SK-N-SH treated with all-trans-retinoic acid at 6 μM for 48 hours (cell line): Measurements from ENCODE around the gene ZMYND8.

Experiments
- ATAC-seq: fragments of 200-7000 bp; cut with Tn5 transposase; 3 replicates; pipeline ENCODE4 v1.9.1; 2020; ENCODE audit warnings: mild to moderate bottlenecking, moderate library complexity
- ARNTL ChIP-seq: fragments of 450-650 bp; formaldehyde crosslinking; IDR thresholded peaks from 2 replicates; pipeline ENCODE4 v1.5.0; 2020; ENCODE audit warnings: low read depth, mild to moderate bottlenecking, moderate library complexity, borderline replicate concordance
- BACH2 ChIP-seq: fragments of 250-450 bp; sonication (Bioruptor Pico); IDR thresholded peaks from 2 replicates; pipeline ENCODE4 v1.9.0; 2021; ENCODE audit warnings: mild to moderate bottlenecking, borderline replicate concordance
- CSDC2 ChIP-seq: fragments of 250-450 bp; sonication (Bioruptor Pico); IDR thresholded peaks from 2 replicates; pipeline ENCODE4 v1.5.0; 2020; ENCODE audit warnings: mild to moderate bottlenecking, moderate library complexity
- ESRRG ChIP-seq: fragments of 250-450 bp; sonication (Bioruptor Pico); IDR thresholded peaks from 2 replicates; pipeline ENCODE4 v1.6.1; 2021; ENCODE audit warnings: mild to moderate bottlenecking
- GLIS3 ChIP-seq: fragments of 250-450 bp; sonication (Bioruptor Pico); IDR thresholded peaks from 2 replicates; pipeline ENCODE4 v1.5.0; 2020; ENCODE audit warnings: mild to moderate bottlenecking, moderate library complexity
- ISL1 ChIP-seq: fragments of 250-450 bp; sonication (Bioruptor Pico); IDR thresholded peaks from 2 replicates; pipeline ENCODE4 v2.1.2; 2022; ENCODE audit warnings: mild to moderate bottlenecking, moderate library complexity
- OSR1 ChIP-seq: fragments of 250-450 bp; sonication (Bioruptor Pico); IDR thresholded peaks from 2 replicates; pipeline ENCODE4 v1.8.0; 2022; ENCODE audit warnings: moderate library complexity, mild to moderate bottlenecking, inconsistent platforms
- PATZ1 ChIP-seq: fragments of 250-450 bp; sonication (Bioruptor Pico); IDR thresholded peaks from 2 replicates; pipeline ENCODE4 v1.8.0; 2020; ENCODE audit warnings: mild to moderate bottlenecking, moderate library complexity, borderline replicate concordance
- POU6F1 ChIP-seq: fragments of 250-450 bp; sonication (Bioruptor Pico); IDR thresholded peaks from 2 replicates; pipeline ENCODE4 v1.8.0; 2021; ENCODE audit warnings: low read depth, mild to moderate bottlenecking, moderate library complexity, borderline replicate concordance
- PPARA ChIP-seq: fragments of 250-450 bp; sonication (Bioruptor Pico); IDR thresholded peaks from 2 replicates; pipeline ENCODE4 v1.5.0; 2020; ENCODE audit warnings: mild to moderate bottlenecking, borderline replicate concordance
- RARB ChIP-seq: fragments of 250-450 bp; sonication (Bioruptor Pico); IDR thresholded peaks from 2 replicates; pipeline ENCODE4 v1.8.0; 2021; ENCODE audit warnings: mild to moderate bottlenecking, moderate library complexity
- SNAI2 ChIP-seq: fragments of 250-450 bp; sonication (Bioruptor Pico); IDR thresholded peaks from 2 replicates; pipeline ENCODE4 v1.5.0; 2020; ENCODE audit warnings: mild to moderate bottlenecking, moderate library complexity
- TCF4 ChIP-seq: fragments of 250-450 bp; sonication (Bioruptor Pico); IDR thresholded peaks from 2 replicates; pipeline ENCODE4 v1.8.0; 2021; ENCODE audit warnings: mild to moderate bottlenecking, moderate library complexity, borderline replicate concordance
- TOX ChIP-seq: fragments of 250-450 bp; sonication (Bioruptor Pico); IDR thresholded peaks from 2 replicates; pipeline ENCODE4 v1.8.0; 2021; ENCODE audit warnings: mild to moderate bottlenecking, moderate library complexity, borderline replicate concordance
- TSHZ2 ChIP-seq: fragments of 250-450 bp; sonication (Bioruptor Pico); IDR thresholded peaks from 2 replicates; pipeline ENCODE4 v1.5.0; 2020; ENCODE audit warnings: mild to moderate bottlenecking, moderate library complexity
- ZC3H10 ChIP-seq: fragments of 250-450 bp; sonication (Bioruptor Pico); IDR thresholded peaks from 2 replicates; pipeline ENCODE4 v1.5.1; 2021; ENCODE audit warnings: mild to moderate bottlenecking, moderate library complexity
- ZFP3 ChIP-seq: fragments of 250-450 bp; sonication (Bioruptor Pico); IDR thresholded peaks from 2 replicates; pipeline ENCODE4 v1.5.0; 2020; ENCODE audit warnings: mild to moderate bottlenecking, moderate library complexity
- ZFP30 ChIP-seq: fragments of 450-650 bp; formaldehyde crosslinking; IDR thresholded peaks from 2 replicates; pipeline ENCODE4 v1.5.0; 2022; ENCODE audit warnings: mild to moderate bottlenecking, moderate library complexity
- ZNF70 ChIP-seq: fragments of 450-650 bp; formaldehyde crosslinking; IDR thresholded peaks from 2 replicates; pipeline ENCODE4 v1.5.0; 2020; ENCODE audit warnings: mild to moderate bottlenecking, moderate library complexity
- TF ChIP-seq, protein P1 (sequence below): fragments of 250-450 bp; sonication (Bioruptor Pico); IDR thresholded peaks from 2 replicates; pipeline ENCODE4 v1.5.1; 2020; ENCODE audit warnings: low read depth, mild to moderate bottlenecking, moderate library complexity

ZMYND8 gene

GRCh38 chr20:47217482-47218446 lies 138.7 kb downstream of the ZMYND8 start:
- ATAC-seq: no peak
- TF ChIP-seq TOX: no peak

DNA sequence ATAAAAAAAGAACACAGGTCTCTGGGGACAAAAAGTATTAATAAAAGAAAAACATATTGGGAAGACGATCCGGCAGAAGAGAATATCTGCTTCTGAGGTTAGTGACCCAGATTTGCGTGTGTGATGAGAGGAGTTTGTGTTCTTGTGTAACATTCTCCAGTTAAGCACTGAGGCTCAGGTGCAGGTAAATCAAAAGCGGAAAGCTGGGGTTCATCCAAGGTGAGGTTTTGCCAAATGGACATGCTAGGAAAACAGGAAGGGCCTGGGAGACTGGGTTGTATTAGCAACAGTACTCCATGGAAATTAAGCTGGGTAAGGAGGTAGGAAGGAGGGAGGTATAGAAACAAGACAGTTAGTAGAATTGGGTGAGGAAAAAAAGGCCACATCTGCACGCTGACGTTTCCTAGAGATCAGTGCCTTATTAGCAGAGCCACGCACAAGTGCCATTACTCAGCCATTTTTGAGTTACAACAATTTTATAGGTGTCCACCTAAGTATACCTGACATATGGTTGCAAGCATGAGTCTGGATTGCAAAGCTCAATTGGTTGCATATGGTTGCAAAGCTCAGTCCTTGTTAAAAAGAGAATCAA lies 139.6 kb downstream of the ZMYND8 start:
- ATAC-seq: no peak
- no peak for TF ChIP-seq PATZ1 (CRISPR knock-in tag)
- no peak for TF ChIP-seq ARNTL (CRISPR knock-in tag)
- no peak for TF ChIP-seq SNAI2 (CRISPR knock-in tag)
- TF ChIP-seq GLIS3 (CRISPR knock-in tag): no peak
- TF ChIP-seq, protein P1, sequence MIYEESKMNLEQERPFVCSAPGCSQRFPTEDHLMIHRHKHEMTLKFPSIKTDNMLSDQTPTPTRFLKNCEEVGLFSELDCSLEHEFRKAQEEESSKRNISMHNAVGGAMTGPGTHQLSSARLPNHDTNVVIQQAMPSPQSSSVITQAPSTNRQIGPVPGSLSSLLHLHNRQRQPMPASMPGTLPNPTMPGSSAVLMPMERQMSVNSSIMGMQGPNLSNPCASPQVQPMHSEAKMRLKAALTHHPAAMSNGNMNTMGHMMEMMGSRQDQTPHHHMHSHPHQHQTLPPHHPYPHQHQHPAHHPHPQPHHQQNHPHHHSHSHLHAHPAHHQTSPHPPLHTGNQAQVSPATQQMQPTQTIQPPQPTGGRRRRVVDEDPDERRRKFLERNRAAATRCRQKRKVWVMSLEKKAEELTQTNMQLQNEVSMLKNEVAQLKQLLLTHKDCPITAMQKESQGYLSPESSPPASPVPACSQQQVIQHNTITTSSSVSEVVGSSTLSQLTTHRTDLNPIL (CRISPR knock-in tag): no peak
- TF ChIP-seq ZFP3 (CRISPR knock-in tag): no peak
- no peak for TF ChIP-seq BACH2 (CRISPR knock-in tag)
- TF ChIP-seq ZFP30: no peak
- TF ChIP-seq ZNF70 (CRISPR knock-in tag): no peak
- TF ChIP-seq TSHZ2: no peak
- TF ChIP-seq TCF4: no peak
- TF ChIP-seq RARB (CRISPR knock-in tag): no peak
- no peak for TF ChIP-seq PPARA (CRISPR knock-in tag)
- no peak for TF ChIP-seq TOX
- no peak for TF ChIP-seq CSDC2 (CRISPR knock-in tag)
- TF ChIP-seq ISL1: no peak
- no peak for TF ChIP-seq OSR1 (CRISPR knock-in tag)
- TF ChIP-seq, all 23 proteins: peak for 0

DNA sequence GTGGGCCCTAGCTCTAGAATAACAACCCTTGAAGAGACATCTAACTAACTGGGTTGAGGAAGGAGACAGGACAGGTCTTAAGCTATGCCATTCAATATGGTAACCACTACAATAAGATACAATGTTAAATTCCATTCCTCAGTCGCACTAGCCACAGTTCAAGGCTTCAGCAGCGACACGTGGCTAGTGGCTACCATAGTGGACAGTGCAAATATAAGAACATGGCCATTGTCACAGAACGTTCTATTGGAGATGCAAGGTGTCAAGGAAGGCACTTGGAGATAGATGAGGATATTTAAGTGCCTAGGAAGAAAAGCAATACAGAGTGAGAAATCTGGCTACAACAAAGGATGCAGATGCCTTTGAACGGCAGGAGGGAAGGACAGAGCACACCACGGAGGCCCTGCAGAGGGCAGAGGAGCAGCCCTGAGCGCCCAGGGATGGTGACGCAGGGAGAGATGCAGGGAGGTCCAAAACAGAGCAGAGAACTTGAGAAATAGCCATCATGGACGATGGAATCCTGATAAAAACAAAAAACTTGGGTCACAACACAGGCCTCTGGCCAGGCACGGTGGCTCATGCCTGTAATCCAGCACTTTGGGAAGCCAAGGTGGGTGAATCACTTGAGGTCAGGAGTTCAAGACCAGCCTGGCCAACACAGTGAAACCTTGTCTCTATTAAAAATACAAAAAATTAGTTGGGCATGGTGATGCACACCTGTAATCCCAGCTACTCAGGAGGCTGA lies 140.7 kb downstream of the ZMYND8 start:
- TF ChIP-seq, protein P1 (CRISPR knock-in tag): no peak
- TF ChIP-seq ESRRG (no peak), ZNF70 (CRISPR knock-in tag) (no peak), TSHZ2 (no peak), ARNTL (CRISPR knock-in tag) (no peak), ZFP3 (CRISPR knock-in tag) (no peak), POU6F1 (no peak), TOX (no peak), GLIS3 (CRISPR knock-in tag) (no peak), ZC3H10 (no peak), SNAI2 (CRISPR knock-in tag) (no peak), OSR1 (CRISPR knock-in tag) (no peak), PATZ1 (CRISPR knock-in tag) (no peak), ISL1 (no peak)
- no peak for ATAC-seq
